Sciatic nerve (tissue), 2 donors: ENCODE measurements around the gene SIT1. TPM values are rescaled to one million over a fixed set of nuclear protein-coding genes. Genes with fewer than 3 reads are reported as not detected.
A peak's percentile ranks its signal among the peaks of the same experiment; 100 is the strongest.
"Not testable (repeated sequence)": the region's sequence is repeated elsewhere in the genome, so short reads cannot be mapped to it uniquely, and the experiment has no call there.

Experiments used
- ATAC-seq: fragments of 200-7000 bp; cut with Tn5 transposase; one replicate; pipeline ENCODE4 v1.9.1; 2020; ENCODE audit warnings: mild to moderate bottlenecking, moderate library complexity
- DNase-seq: peaks from one replicate; pipeline ENCODE4 v3.0.0-alpha.2; 2020; ENCODE audit warnings: low spot score
- intact Hi-C: fragments of 100-400 bp; cut with DNase I; formaldehyde crosslinking; loops from one replicate; pipeline ENCODE4 v1.14.2; 2022
- total RNA-seq: library from RNA; stranded (reverse); fragmentation: NEBNext Ultra II Directional; extraction: Animal tissue kit (Norgen Biotek cat#: 25700); gene quantifications from one replicate; pipeline ENCODE4 v1.2.1, GENCODE V29; 2021
- donor health status: DM: no; HTN: no; CAD: no.
- donor health status: DM: no; HTN: no; CAD: no.

SIT1 gene
- total RNA-seq, 1 donor from 2014 or later: 0.67 TPM

- peak; percentile 82 for DNase-seq
- ATAC-seq: peak; percentile 74
- intact Hi-C loops: no loop called here
Measured at GRCh38 chr9:35616681-35617459, 33.9 kb downstream of the SIT1 start.

- no peak for ATAC-seq
- intact Hi-C loops: no loop called here
- DNase-seq: peak; percentile 54
Measured at GRCh38 chr9:35615981-35616680, 34.6 kb downstream of the SIT1 start.

DNA sequence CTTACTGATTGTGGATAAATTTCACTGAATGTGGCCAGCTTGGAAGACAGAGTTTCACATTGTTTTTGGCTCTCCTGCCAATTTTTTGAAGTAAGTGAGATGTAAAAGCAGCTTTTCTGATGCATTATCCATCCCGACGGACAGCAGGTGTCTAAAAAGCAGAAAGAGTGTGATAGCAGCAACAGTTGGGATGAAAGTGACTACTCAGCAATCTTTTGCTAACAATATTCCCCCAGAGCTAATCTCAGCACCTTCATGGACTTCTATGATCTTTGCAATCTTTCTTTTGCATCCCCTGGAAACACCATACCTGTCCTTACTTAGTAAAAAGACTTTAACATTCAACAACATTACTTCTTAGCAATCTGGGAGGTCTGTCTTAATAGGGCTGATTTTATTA, 37.9 kb downstream of the SIT1 start:
- DNase-seq (no peak), ATAC-seq (no peak)
- intact Hi-C loops: no loop called here

- intact Hi-C loops, ATAC-seq, DNase-seq: not testable (repeated sequence)
Measured at GRCh38 chr9:35612066-35612465, 38.7 kb downstream of the SIT1 start.

DNA sequence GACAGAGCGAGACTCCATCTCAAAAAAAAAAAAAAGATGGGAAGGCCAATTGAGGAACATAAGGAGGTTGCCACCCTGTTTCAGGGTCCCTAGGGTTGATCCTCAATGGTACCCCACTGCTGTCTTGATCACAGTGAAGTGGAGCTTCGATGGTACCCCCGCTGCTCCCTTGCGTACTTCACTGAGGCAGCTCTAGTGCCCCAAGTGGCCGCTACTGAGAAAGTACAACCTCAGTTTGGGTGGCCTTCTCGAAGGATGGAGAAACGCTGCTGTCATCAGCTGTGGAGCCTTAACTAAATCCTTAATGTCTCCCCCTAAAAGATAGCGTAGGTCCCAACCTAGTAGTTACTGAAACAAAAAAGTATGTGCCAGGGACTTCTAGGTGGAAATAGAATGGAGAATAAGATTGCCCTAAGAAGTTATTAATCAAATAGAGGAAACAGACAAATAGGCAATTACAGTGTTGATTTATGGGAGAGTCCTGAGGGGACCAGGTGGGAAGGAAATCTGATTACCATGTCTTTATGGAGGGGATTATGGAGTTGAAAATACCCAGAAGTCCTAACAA, 39.4 kb downstream of the SIT1 start:
- intact Hi-C loops: no loop called here
- DNase-seq: no peak
- ATAC-seq: peak; percentile 55

GRCh38 chr9:35609820-35610163, 40.9 kb downstream of the SIT1 start:
- intact Hi-C loops: no loop called here
- DNase-seq (no peak), ATAC-seq (no peak)

GRCh38 chr9:35609001-35609819, 41.5 kb downstream of the SIT1 start:
- no peak for DNase-seq
- intact Hi-C loops: no loop called here
- ATAC-seq: no peak

DNA sequence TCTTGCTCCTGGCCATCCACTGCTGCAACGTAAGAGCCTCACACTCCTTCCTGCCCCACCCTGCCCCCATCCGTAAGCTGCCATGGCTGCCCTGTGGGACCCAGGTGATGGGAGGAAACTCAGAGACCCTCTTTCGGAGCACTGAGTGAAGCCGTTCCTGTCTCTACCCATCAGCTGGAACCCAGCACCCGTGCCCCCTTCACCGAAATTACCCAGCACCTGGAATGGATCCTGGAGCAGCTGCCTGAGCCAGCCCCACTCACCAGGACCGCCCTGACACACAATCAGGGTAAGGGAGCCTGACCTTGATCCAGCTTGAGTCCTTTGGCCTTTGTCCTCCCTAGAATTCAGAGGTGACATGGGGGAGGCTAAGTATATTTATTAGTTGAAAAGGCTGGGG, 42.5 kb downstream of the SIT1 start:
- no peak for ATAC-seq
- intact Hi-C loops: no loop called here
- DNase-seq: no peak

- DNase-seq: no peak
- intact Hi-C loops: no loop called here
- ATAC-seq: no peak
Measured at GRCh38 chr9:35606726-35607125, 44.0 kb downstream of the SIT1 start.

- no peak for ATAC-seq
- no peak for DNase-seq
- intact Hi-C loops: no loop called here
Measured at GRCh38 chr9:35606138-35606504, 44.6 kb downstream of the SIT1 start.

DNA sequence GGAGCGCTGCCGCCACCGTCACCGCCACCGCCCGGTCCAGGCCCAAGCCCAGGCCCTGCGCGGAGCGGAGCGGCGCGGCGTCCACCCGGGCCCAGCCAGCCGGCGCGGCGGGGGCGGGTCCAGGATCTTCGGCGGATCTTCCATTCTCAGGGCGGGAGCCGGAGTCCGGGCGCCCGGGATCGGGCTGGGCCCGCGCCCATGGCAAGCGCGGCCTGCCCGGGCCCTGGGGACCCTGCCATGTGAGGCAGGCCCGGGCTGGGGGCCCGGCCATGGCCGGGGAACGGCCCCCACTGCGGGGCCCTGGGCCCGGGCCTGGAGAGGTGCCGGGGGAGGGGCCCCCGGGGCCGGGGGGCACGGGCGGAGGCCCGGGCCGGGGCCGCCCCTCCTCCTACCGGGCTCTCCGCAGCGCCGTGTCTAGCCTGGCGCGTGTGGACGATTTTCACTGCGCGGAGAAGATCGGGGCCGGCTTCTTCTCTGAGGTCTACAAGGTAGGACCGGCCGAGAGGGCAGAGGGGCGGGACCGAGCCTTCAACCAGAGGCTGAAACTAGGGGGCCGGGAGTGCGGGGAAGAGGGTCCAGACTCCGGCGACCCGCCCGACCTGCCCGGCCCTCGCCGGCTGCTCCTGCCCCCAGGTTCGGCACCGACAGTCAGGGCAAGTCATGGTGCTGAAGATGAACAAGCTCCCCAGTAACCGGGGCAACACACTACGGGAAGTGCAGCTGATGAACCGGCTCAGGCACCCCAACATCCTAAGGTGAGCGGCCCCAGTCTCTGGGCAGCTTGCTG, 45.2 kb downstream of the SIT1 start:
- ATAC-seq (no peak), DNase-seq (no peak)
- intact Hi-C loops: no loop called here

DNA sequence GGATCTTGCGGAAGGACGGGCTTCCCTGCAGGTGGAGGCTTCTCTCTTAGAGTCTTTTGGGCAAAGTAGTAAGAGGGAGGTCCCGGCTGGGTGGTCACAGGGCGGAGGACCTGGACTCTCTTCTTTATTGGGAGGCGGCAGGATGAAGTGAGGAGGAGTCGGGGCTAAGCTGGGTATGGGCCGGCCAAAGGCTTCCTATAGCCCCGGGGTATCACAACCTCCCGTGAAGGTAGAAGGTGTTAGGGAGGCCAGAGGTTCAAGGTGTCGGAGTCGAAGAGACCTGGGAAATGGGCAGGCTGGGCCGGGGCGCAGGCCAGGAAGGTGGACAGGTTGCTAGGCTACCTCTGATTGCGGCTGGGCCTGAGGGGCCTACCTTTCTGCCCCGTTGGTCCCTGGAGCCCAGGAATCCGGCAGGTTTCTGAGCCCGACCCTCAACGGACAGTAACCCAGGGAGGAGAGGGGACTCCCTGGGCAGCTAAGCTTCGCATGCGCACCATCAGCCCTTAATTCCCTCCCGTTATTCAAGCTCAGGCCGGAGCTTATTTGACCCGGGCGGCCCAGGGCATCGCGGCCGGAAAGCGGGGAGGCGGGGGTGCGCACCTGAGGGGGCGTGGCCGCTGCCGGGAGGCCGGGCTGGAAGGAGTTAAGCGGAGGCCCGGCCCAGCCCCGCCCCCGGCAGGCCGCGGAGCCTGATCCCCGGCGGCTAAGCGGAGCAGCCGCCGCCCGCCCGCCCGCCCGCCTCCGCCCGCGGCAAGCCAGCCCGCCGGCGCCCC, 46.0 kb downstream of the SIT1 start, which contains the start of gene TESK1:
TSS of gene TESK1 (plus strand) at position 685 of the 773 bp plus-strand sequence. CDS start 358 bp downstream, outside the sequence.
- intact Hi-C loops: no loop called here
- peak; percentile 47 for ATAC-seq
- peak; percentile 83 for DNase-seq

DNA sequence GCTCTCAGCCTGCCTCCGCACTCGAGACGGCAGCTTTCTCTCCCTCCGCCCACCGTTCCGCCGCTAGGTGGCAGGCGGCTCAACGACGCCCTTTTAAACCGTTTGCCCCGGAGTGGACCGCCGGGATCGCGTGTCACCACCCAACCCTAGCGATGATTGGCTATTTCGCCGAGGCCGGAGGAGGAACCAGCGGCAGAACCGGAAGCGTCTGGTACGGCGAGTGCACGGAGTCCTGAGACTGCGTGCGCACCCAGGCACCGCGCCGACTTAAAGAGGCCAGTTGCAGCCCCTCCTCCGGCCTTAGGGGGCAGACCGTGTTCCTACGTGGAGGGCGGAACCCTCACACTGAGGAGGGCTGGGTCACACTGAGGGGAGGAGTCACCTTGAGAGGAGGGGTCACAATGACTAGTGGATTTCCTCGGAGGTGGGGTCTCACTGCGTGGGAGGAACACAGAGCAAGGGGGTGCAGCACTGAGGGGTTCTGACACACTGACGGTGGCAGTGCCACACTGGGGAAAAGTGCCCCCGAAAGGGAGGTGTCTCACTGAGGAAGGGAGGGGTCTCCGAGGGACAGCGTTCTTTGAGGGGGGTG, 46.6 kb downstream of the SIT1 start:
- intact Hi-C loops: no loop called here
- ATAC-seq: peak; percentile 97

DNA sequence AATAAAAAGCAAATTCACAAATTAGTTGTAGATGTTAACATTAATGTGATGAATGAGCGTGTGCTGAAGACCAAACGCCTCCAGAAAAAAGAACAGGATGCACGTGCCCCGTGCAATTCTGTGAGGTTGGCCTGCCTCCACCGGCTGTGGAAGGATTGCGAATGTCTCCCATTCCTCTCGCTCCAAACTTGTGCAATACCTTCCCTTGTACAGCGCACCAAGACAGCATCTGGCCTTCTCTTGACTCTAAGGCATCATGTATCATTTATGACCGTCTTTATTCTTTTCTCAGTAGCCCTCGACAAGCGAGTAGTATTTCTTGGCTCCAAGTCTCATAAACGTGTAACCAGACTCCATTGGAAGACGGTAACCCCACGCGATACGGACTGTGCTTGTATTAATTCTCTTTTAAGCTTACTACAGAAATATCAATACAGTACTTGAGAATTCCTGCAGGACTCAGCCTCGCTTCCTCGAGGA, 47.2 kb downstream of the SIT1 start:
- intact Hi-C loops: no loop called here
- ATAC-seq: peak; percentile 66
- peak; percentile 83 for DNase-seq

More for the DNA sequence above, 46.6 kb downstream of the SIT1 start:
- DNase-seq: peak; percentile 100

DNA sequence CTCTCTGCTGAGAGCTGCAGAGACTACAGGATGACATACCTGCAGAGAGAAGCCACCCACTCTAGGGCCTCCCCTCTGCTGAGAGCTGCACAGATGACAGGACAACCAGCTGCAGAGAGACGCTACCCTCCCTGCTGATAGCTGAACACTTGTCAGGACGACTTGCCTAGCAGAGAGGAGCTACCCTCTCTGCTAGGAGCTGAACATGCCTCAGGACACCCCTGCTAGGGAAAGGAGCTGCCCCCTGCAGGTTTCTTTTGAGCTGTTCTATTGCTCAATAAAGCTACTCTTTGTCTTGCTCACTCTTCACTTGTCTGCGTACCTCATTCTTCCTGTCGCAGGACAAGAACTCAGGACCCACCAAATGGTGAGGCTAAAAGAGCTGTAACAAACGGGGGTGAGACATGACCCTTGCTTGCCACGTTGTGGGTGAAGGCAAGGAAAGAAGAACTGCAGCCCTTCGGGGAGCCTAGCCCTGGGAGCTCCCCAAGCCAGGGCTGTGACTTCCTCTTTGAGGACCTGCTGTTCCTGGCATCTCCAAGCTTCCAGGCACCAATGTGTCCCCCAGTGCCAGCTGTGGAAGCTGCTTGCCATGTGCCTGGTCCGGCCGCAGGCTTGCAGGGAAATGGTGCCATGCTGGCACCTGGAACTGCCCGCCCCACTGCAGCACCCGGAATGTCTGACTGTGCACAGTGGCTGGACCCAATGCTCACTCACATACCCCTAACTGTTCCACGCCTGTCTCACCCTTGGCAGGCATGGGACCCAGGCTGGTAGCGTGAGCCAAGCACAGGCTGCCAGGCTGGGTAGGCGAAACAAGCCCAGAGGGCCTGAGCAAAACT, 50.7 kb downstream of the SIT1 start:
- intact Hi-C loops: no loop called here
- no peak for DNase-seq
- no peak for ATAC-seq
